GM10847 (cell line): Measurements from ENCODE around the gene VWCE.

Source experiments
- POLR2A ChIP-seq: IDR thresholded peaks from 2 replicates; pipeline ENCODE4 v1.6.1; 2011; ENCODE audit not compliant: insufficient read length; ENCODE audit errors: extremely low read depth

VWCE gene

GRCh38 chr11:61303725-61304124, 8.6 kb upstream of the VWCE start:
- no peak for TF ChIP-seq POLR2A

- no peak for TF ChIP-seq POLR2A
Observed at GRCh38 chr11:61302550-61302949, 7.4 kb upstream of the VWCE start.

- no peak for TF ChIP-seq POLR2A
Observed at GRCh38 chr11:61298663-61299244, 3.6 kb upstream of the VWCE start.

GRCh38 chr11:61297746-61298145, 2.6 kb upstream of the VWCE start:
- TF ChIP-seq POLR2A = no peak

GRCh38 chr11:61297341-61297740, 2.2 kb upstream of the VWCE start:
- TF ChIP-seq POLR2A = no peak

GRCh38 chr11:61295596-61295926, 445 bp upstream of the VWCE start:
- no peak for TF ChIP-seq POLR2A

GRCh38 chr11:61293867-61294716, 1.0 kb downstream of the VWCE start:
- TF ChIP-seq POLR2A = no peak

GRCh38 chr11:61292356-61292755, 2.8 kb downstream of the VWCE start:
- no peak for TF ChIP-seq POLR2A

GRCh38 chr11:61290905-61291690, 4.0 kb downstream of the VWCE start:
- TF ChIP-seq POLR2A = no peak

GRCh38 chr11:61287338-61287977, 7.7 kb downstream of the VWCE start:
- TF ChIP-seq POLR2A = no peak

- TF ChIP-seq POLR2A = no peak
Observed at GRCh38 chr11:61283613-61284012, 11.5 kb downstream of the VWCE start.

- no peak for TF ChIP-seq POLR2A
Observed at GRCh38 chr11:61281581-61282250, 13.4 kb downstream of the VWCE start.

- TF ChIP-seq POLR2A = no peak
Observed at GRCh38 chr11:61280883-61281580, 14.1 kb downstream of the VWCE start.

GRCh38 chr11:61279934-61280659, 15.0 kb downstream of the VWCE start:
- TF ChIP-seq POLR2A = no peak

- TF ChIP-seq POLR2A = no peak
Observed at GRCh38 chr11:61278001-61278470, 17.1 kb downstream of the VWCE start.
